ENCODE data around the gene SEPTIN6. TPM values are rescaled to one million over a fixed set of nuclear protein-coding genes. Genes with fewer than 3 reads are reported as not detected.

The SEPTIN6 gene
- total RNA-seq, 2 donors from 2014 or later: 171 to 204 TPM

GRCh38 chrX:119647552-119648420 is 45.2 kb downstream of the SEPTIN6 start:
- peak; percentile 94 for ATAC-seq (replicated peaks)
- Mint-ChIP-seq H3K9me3 (no peaks in the 10 kb centered on the region), H3K27ac (peak overlapping the region; percentile 95), H3K4me1 (peaks cover 14% of the 10 kb centered on the region), H3K27me3 (no peaks in the 10 kb centered on the region), H3K4me3 (peak overlapping the region; percentile 72), H3K36me3 (ENCODE audit: low read depth) (peaks cover 88% of the 10 kb centered on the region)

- no peak for ATAC-seq (replicated peaks)
Measured at GRCh38 chrX:119647089-119647488, 45.9 kb downstream of the SEPTIN6 start.

GRCh38 chrX:119646515-119646914 is 46.5 kb downstream of the SEPTIN6 start:
- H3K27me3 Mint-ChIP-seq: no peaks in the 10 kb centered on the region
- no peak for ATAC-seq (replicated peaks)
- peak overlapping the region; percentile 50 for H3K4me3 Mint-ChIP-seq
- peaks cover 14% of the 10 kb centered on the region for H3K4me1 Mint-ChIP-seq
- H3K9me3 Mint-ChIP-seq: no peaks in the 10 kb centered on the region
- peak overlapping the region; percentile 93 for H3K27ac Mint-ChIP-seq
- peaks cover 84% of the 10 kb centered on the region for H3K36me3 Mint-ChIP-seq (ENCODE audit: low read depth)

More at GRCh38 chrX:119647089-119647488, 45.9 kb downstream of the SEPTIN6 start:
- Mint-ChIP-seq H3K27me3 (no peaks in the 10 kb centered on the region), H3K9me3 (no peaks in the 10 kb centered on the region), H3K36me3 (ENCODE audit: low read depth) (peaks cover 83% of the 10 kb centered on the region), H3K4me3 (peak overlapping the region; percentile 72), H3K27ac (peak overlapping the region; percentile 93), H3K4me1 (peaks cover 14% of the 10 kb centered on the region)

- H3K9me3 Mint-ChIP-seq: no peaks in the 10 kb centered on the region
- no peak overlapping the region for H3K4me3 Mint-ChIP-seq
- H3K4me1 Mint-ChIP-seq: peaks cover 6% of the 10 kb centered on the region
- no peak overlapping the region for H3K27ac Mint-ChIP-seq
- no peaks in the 10 kb centered on the region for H3K27me3 Mint-ChIP-seq
- no peak for ATAC-seq (replicated peaks)
- H3K36me3 Mint-ChIP-seq (ENCODE audit: low read depth): peaks cover 85% of the 10 kb centered on the region
Measured at GRCh38 chrX:119643696-119644095, 49.3 kb downstream of the SEPTIN6 start.

Other genes starting within 250 kb of the SEPTIN6 start
- 100 to 1,000 TPM; 290 to 570 TPM for gene SLC25A5, start 224.7 kb downstream of the SEPTIN6 start, total RNA-seq
- 10 to 100 TPM; 14.8 to 21.1 TPM for gene STEEP1, start 127.8 kb downstream of the SEPTIN6 start, total RNA-seq
- 10 to 100 TPM; 42.5 to 62.6 TPM for gene UBE2A, start 118.6 kb downstream of the SEPTIN6 start, total RNA-seq
- 10 to 100 TPM; 15.3 to 19.8 TPM for gene NKRF, start 86.7 kb downstream of the SEPTIN6 start, total RNA-seq
- gene SOWAHD, start 65.4 kb upstream of the SEPTIN6 start, total RNA-seq: under 1 TPM in 1 of 2 donors, not detected in 1; 0.26 TPM
- gene RPL39, start 98.5 kb upstream of the SEPTIN6 start, total RNA-seq: 1,000 to 10,000 TPM; 2,393 to 3,257 TPM
- 10 to 100 TPM; 19.3 to 19.4 TPM for gene UPF3B, start 159.8 kb upstream of the SEPTIN6 start, total RNA-seq
- gene RNF113A, start 178.6 kb upstream of the SEPTIN6 start, total RNA-seq: 10 to 100 TPM; 22.3 to 25.2 TPM
- 10 to 100 TPM; 70.5 to 96.5 TPM for gene NDUFA1, start 178.7 kb upstream of the SEPTIN6 start, total RNA-seq
- gene AKAP14, start 202.7 kb upstream of the SEPTIN6 start, total RNA-seq: not detected

Measured in activated T-helper 17 cell treated with anti-CD3 and anti-CD28 coated beads, Interleukin-2, amount 50 U/mL, for 72 hours (primary cell).